IMR-90 (cell line): Measurements from ENCODE around the gene TMEM9. TPM values are rescaled to one million over a fixed set of nuclear protein-coding genes. Genes with fewer than 3 reads are reported as not detected.
A peak's percentile ranks its signal among the peaks of the same experiment; 100 is the strongest.

Experiments
- ATAC-seq: fragments of 200-7000 bp; cut with Tn5 transposase; 2 replicates; pipeline ENCODE4 v1.9.1; 2020; ENCODE audit warnings: low read depth, mild to moderate bottlenecking, moderate library complexity
- BruUV-seq: library from RNA; stranded (reverse); fragments of 400-500 nt; replicated peaks from 2 replicates; lab custom pipeline; 2021; lab: Mats Ljungman, UMichigan
- CTCF ChIA-PET: fragments of 300-600 bp; formaldehyde crosslinking; extraction: SDS; loops from one replicate; lab custom pipeline; 2021; ENCODE audit warnings: antibody characterized with exemption; lab: Yijun Ruan, JAX
- POLR2A ChIA-PET: fragments of 300-600 bp; sonication (Branson Sonifier 250); formaldehyde crosslinking; loops from one replicate; lab custom pipeline; 2022; ENCODE audit warnings: antibody characterized with exemption; ENCODE audit not compliant: unreplicated experiment; lab: Charles Lee
- DNase-seq: peaks from one replicate; pipeline ENCODE4 v3.0.0; 2013
- H2AFZ ChIP-seq: replicated peaks from 2 replicates; pipeline ENCODE3; 2013; ENCODE audit warnings: low read length, mild to moderate bottlenecking; ENCODE audit not compliant: poor library complexity
- H2AK5ac ChIP-seq: 2 replicates; pipeline ENCODE4 v1.6.1; 2013; ENCODE audit warnings: low read depth, low read length, inconsistent platforms
- H2AK9ac ChIP-seq: replicated peaks from 2 replicates; pipeline ENCODE3; 2013; ENCODE audit warnings: mild to moderate bottlenecking, low read depth, low read length, moderate library complexity; ENCODE audit not compliant: poor library complexity
- H2BK120ac ChIP-seq: 2 replicates; pipeline ENCODE4 v1.6.1; 2013; ENCODE audit warnings: low read depth, low read length, inconsistent platforms
- H2BK15ac ChIP-seq: 3 replicates; pipeline ENCODE4 v1.6.1; 2013; ENCODE audit warnings: low read depth, low read length, inconsistent platforms
- H2BK20ac ChIP-seq: 2 replicates; pipeline ENCODE4 v1.6.1; 2013; ENCODE audit warnings: low read depth, mild to moderate bottlenecking, inconsistent platforms, low read length, moderate library complexity
- H2BK5ac ChIP-seq: 2 replicates; pipeline ENCODE4 v1.6.1; 2013; ENCODE audit warnings: mild to moderate bottlenecking, low read depth, low read length, inconsistent platforms; ENCODE audit not compliant: poor library complexity, severe bottlenecking
- H3K14ac ChIP-seq: replicated peaks from 2 replicates; pipeline ENCODE4 v1.6.1; 2013; ENCODE audit warnings: low read depth, low read length, inconsistent platforms
- H3K18ac ChIP-seq: 2 replicates; pipeline ENCODE4 v1.6.1; 2013; ENCODE audit warnings: low read depth, low read length, control low read depth
- H3K23ac ChIP-seq: 2 replicates; pipeline ENCODE4 v1.6.1; 2013; ENCODE audit warnings: low read depth, low read length, inconsistent platforms
- H3K27ac ChIP-seq: 2 replicates; pipeline ENCODE4 v1.5.1; 2013; ENCODE audit warnings: mild to moderate bottlenecking, control low read depth, low read length; ENCODE audit not compliant: insufficient read depth
- H3K27me3 ChIP-seq: 2 replicates; pipeline ENCODE4 v1.6.1; 2013; ENCODE audit warnings: low read length; ENCODE audit not compliant: control insufficient read depth, insufficient read depth
- H3K36me3 ChIP-seq: 2 replicates; pipeline ENCODE4 v1.6.1; 2013; ENCODE audit warnings: low read length, mixed read lengths; ENCODE audit not compliant: control insufficient read depth, insufficient read depth
- H3K4ac ChIP-seq: 2 replicates; pipeline ENCODE4 v1.6.1; 2013; ENCODE audit warnings: low read depth, low read length, inconsistent platforms
- H3K4me1 ChIP-seq: 2 replicates; pipeline ENCODE4 v1.6.1; 2013; ENCODE audit warnings: low read length, mixed read lengths; ENCODE audit not compliant: control insufficient read depth, insufficient read depth
- H3K4me2 ChIP-seq: 2 replicates; pipeline ENCODE4 v1.6.1; 2013; ENCODE audit warnings: low read depth, mild to moderate bottlenecking, control low read depth, low read length, moderate library complexity
- H3K4me3 ChIP-seq: 2 replicates; pipeline ENCODE4 v1.5.1; 2013; ENCODE audit warnings: low read depth, mild to moderate bottlenecking, control low read depth, low read length, moderate library complexity; ENCODE audit not compliant: insufficient read depth
- H3K56ac ChIP-seq: 2 replicates; pipeline ENCODE4 v1.6.1; 2013; ENCODE audit warnings: low read length, inconsistent platforms; ENCODE audit not compliant: insufficient read depth; ENCODE audit errors: extremely low read depth
- H3K79me1 ChIP-seq, 2 experiments: 2 replicates each; pipeline ENCODE4 v1.6.1; 2013; ENCODE audit warnings: low read length in 2 of 2, inconsistent platforms in 1 of 2, low read depth in 1 of 2
- H3K9ac ChIP-seq: 2 replicates; pipeline ENCODE4 v1.6.1; 2013; ENCODE audit warnings: low read depth, low read length, control low read depth
- H3K9me1 ChIP-seq: 2 replicates; pipeline ENCODE4 v1.6.1; 2013; ENCODE audit warnings: low read length, inconsistent platforms; ENCODE audit not compliant: insufficient read depth
- H3K9me3 ChIP-seq: 2 replicates; pipeline ENCODE4 v1.6.1; 2013; ENCODE audit warnings: low read length; ENCODE audit not compliant: control insufficient read depth, insufficient read depth
- H4K20me1 ChIP-seq: 2 replicates; pipeline ENCODE4 v1.6.1; 2013; ENCODE audit warnings: low read length, inconsistent platforms; ENCODE audit not compliant: insufficient read depth
- H4K5ac ChIP-seq: 2 replicates; pipeline ENCODE4 v1.6.1; 2013; ENCODE audit warnings: mild to moderate bottlenecking, low read depth, low read length, control low read depth
- H4K8ac ChIP-seq, 2 experiments: 2 replicates each; pipeline ENCODE4 v1.6.1; 2013; ENCODE audit warnings: low read depth in 2 of 2, low read length in 2 of 2, control low read depth in 1 of 2, inconsistent platforms in 1 of 2
- H4K91ac ChIP-seq: 2 replicates; pipeline ENCODE4 v1.6.1; 2013; ENCODE audit warnings: low read depth, low read length, inconsistent platforms; ENCODE audit not compliant: insufficient read depth
- BHLHE40 ChIP-seq: fragments of 150-350 bp; IDR thresholded peaks from 2 replicates; pipeline ENCODE4 v1.6.1; 2016; ENCODE audit warnings: mild to moderate bottlenecking, low read depth, low read length
- CEBPB ChIP-seq: IDR thresholded peaks from 2 replicates; pipeline ENCODE4 v1.6.1; 2012; ENCODE audit warnings: low read depth, low read length, improper control_type of control experiment
- CHD1 ChIP-seq: IDR thresholded peaks from 2 replicates; pipeline ENCODE4 v1.6.1; 2012; ENCODE audit warnings: low read depth, low read length, improper control_type of control experiment
- FOS ChIP-seq: fragments of 150-350 bp; IDR thresholded peaks from 2 replicates; pipeline ENCODE4 v1.6.1; 2016; ENCODE audit warnings: low read depth, low read length
- MAFK ChIP-seq: IDR thresholded peaks from 2 replicates; pipeline ENCODE4 v1.6.1; 2012; ENCODE audit warnings: low read depth, low read length, improper control_type of control experiment
- MAZ ChIP-seq: IDR thresholded peaks from 2 replicates; pipeline ENCODE4 v1.6.1; 2012; ENCODE audit warnings: low read depth, mild to moderate bottlenecking, low read length, improper control_type of control experiment, moderate library complexity, borderline replicate concordance
- MXI1 ChIP-seq: IDR thresholded peaks from 2 replicates; pipeline ENCODE4 v1.6.1; 2012; ENCODE audit warnings: low read depth, mild to moderate bottlenecking, low read length, moderate library complexity, borderline replicate concordance
- NFE2L2 ChIP-seq: fragments of 150-350 bp; IDR thresholded peaks from 2 replicates; pipeline ENCODE4 v1.6.1; 2016; ENCODE audit warnings: low read depth, mild to moderate bottlenecking, low read length
- POLR2A ChIP-seq: IDR thresholded peaks from 2 replicates; pipeline ENCODE4 v1.6.1; 2012; ENCODE audit warnings: mild to moderate bottlenecking, low read depth, low read length
- RAD21 ChIP-seq: IDR thresholded peaks from 2 replicates; pipeline ENCODE4 v1.6.1; 2012; ENCODE audit warnings: low read length, improper control_type of control experiment
- RCOR1 ChIP-seq: IDR thresholded peaks from 2 replicates; pipeline ENCODE4 v1.6.1; 2012; ENCODE audit warnings: mild to moderate bottlenecking, low read length, improper control_type of control experiment; ENCODE audit not compliant: insufficient replicate concordance
- RFX5 ChIP-seq: IDR thresholded peaks from 2 replicates; pipeline ENCODE4 v1.8.0; 2012; ENCODE audit warnings: low read depth, mild to moderate bottlenecking, low read length, moderate library complexity
- SMC3 ChIP-seq: fragments of 150-350 bp; IDR thresholded peaks from 2 replicates; pipeline ENCODE4 v1.6.1; 2016; ENCODE audit warnings: low read depth, mild to moderate bottlenecking, antibody characterized with exemption, low read length, moderate library complexity
- WGBS, 2 experiments: methylation state at CpG; one replicate each; pipeline versions ENCODE4 v1.1.5 to v1.1.7; 2013; ENCODE audit warnings: missing lambda C conversion rate in 2 of 2; ENCODE audit not compliant: insufficient read length in 1 of 2; ENCODE audit errors: extremely low coverage in 2 of 2; 5-methylcytosine and 5-hydroxymethylcytosine counted together
- dilution Hi-C: fragments of 300-500 bp; cut with HindIII; formaldehyde crosslinking; loops from one replicate; pipeline ENCODE4 v1.14.3; 2018; ENCODE audit warnings: low sequenced_read_pairs; ENCODE audit not compliant: unreplicated experiment
- in situ Hi-C: fragments of 300-500 bp; cut with MboI; formaldehyde crosslinking; loops from 3 replicates; pipeline ENCODE4 v1.14.3; 2019; ENCODE audit warnings: low sequenced_read_pairs, inconsistent platforms, mixed read lengths
- intact Hi-C: fragments of 100-400 bp; cut with micrococcal nuclease; formaldehyde crosslinking; loops from 2 replicates; pipeline ENCODE4 v1.10.0; 2022
- polyA plus RNA-seq, 3 experiments: library from polyadenylated mRNA; depleted of rRNA; stranded (reverse); fragments of >200 nt; gene quantifications; 2 replicates each; pipeline ENCODE4 v1.2.3, GENCODE V29; 2012; ENCODE audit warnings: low replicate concordance in 1 of 3
- total RNA-seq: library from RNA; depleted of rRNA; stranded (reverse); fragments of >200 nt; gene quantifications from 2 replicates; pipeline ENCODE4 v1.2.3, GENCODE V29; 2012
- TF ChIP-seq, protein P1 (sequence below): conservative IDR thresholded peaks from 2 replicates; pipeline ENCODE4 v1.5.1; 2012; ENCODE audit warnings: mild to moderate bottlenecking, low read depth, low read length, improper control_type of control experiment
- TF ChIP-seq, protein P2 (sequence below): fragments of 150-350 bp; IDR thresholded peaks from 2 replicates; pipeline ENCODE4 v1.6.1; 2016; ENCODE audit warnings: low read depth, mild to moderate bottlenecking, low read length, moderate library complexity, borderline replicate concordance
- TF ChIP-seq, protein P3 (sequence below): fragments of 150-350 bp; IDR thresholded peaks from 2 replicates; pipeline ENCODE4 v1.6.1; 2017; ENCODE audit warnings: mild to moderate bottlenecking, antibody characterized with exemption, low read length, low read depth

TMEM9 gene
- total and polyA plus RNA-seq, 2 of the 4 experiments (the other 2 are of a cell fraction): 76.7 to 107 TPM

- H4K91ac ChIP-seq: no peak overlapping the region
- H2BK5ac ChIP-seq: no peak overlapping the region
- no peak for DNase-seq
- H3K4me3 ChIP-seq: no peak overlapping the region
- peaks cover 5% of the 10 kb centered on the region for H3K4me1 ChIP-seq
- no peak overlapping the region for H3K56ac ChIP-seq
- BruUV-seq: no TSS peak
- no peak overlapping the region for H2AK9ac ChIP-seq
- TF ChIP-seq FOS (no peak), POLR2A (no peak), RFX5 (no peak), MAFK (no peak), RAD21 (no peak), SMC3 (no peak), NFE2L2 (no peak), BHLHE40 (no peak), MAZ (no peak), MXI1 (no peak), CEBPB (no peak), RCOR1 (no peak), CHD1 (no peak)
- TF ChIP-seq, protein P1, sequence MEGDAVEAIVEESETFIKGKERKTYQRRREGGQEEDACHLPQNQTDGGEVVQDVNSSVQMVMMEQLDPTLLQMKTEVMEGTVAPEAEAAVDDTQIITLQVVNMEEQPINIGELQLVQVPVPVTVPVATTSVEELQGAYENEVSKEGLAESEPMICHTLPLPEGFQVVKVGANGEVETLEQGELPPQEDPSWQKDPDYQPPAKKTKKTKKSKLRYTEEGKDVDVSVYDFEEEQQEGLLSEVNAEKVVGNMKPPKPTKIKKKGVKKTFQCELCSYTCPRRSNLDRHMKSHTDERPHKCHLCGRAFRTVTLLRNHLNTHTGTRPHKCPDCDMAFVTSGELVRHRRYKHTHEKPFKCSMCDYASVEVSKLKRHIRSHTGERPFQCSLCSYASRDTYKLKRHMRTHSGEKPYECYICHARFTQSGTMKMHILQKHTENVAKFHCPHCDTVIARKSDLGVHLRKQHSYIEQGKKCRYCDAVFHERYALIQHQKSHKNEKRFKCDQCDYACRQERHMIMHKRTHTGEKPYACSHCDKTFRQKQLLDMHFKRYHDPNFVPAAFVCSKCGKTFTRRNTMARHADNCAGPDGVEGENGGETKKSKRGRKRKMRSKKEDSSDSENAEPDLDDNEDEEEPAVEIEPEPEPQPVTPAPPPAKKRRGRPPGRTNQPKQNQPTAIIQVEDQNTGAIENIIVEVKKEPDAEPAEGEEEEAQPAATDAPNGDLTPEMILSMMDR: no peak
- TF ChIP-seq, protein P2, sequence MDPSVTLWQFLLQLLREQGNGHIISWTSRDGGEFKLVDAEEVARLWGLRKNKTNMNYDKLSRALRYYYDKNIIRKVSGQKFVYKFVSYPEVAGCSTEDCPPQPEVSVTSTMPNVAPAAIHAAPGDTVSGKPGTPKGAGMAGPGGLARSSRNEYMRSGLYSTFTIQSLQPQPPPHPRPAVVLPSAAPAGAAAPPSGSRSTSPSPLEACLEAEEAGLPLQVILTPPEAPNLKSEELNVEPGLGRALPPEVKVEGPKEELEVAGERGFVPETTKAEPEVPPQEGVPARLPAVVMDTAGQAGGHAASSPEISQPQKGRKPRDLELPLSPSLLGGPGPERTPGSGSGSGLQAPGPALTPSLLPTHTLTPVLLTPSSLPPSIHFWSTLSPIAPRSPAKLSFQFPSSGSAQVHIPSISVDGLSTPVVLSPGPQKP: no peak
- TF ChIP-seq, protein P3, sequence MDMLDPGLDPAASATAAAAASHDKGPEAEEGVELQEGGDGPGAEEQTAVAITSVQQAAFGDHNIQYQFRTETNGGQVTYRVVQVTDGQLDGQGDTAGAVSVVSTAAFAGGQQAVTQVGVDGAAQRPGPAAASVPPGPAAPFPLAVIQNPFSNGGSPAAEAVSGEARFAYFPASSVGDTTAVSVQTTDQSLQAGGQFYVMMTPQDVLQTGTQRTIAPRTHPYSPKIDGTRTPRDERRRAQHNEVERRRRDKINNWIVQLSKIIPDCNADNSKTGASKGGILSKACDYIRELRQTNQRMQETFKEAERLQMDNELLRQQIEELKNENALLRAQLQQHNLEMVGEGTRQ: no peak
- no peak overlapping the region for H3K18ac ChIP-seq
- H3K23ac ChIP-seq: no peak overlapping the region
- no peak overlapping the region for H3K14ac ChIP-seq
- CTCF ChIA-PET: no interaction called here
- H2BK120ac ChIP-seq: no peak overlapping the region
- ATAC-seq: no peak
- intact Hi-C loops (loop anchor here (2.0 to 10.0 kb wide), 2 partner anchors 37 to 101 kb away; no protein-coding TSS in a partner anchor), in situ Hi-C loops (no loop called here), dilution Hi-C loops (no loop called here)
- H3K9ac ChIP-seq: no peak overlapping the region
- WGBS, 2 experiments: no CpG with 5 or more reads among the region's 5 CpGs
- peaks cover 10% of the 10 kb centered on the region; the same call in 1 of the 2 replicates for H3K9me1 ChIP-seq
- H2BK15ac ChIP-seq: no peak overlapping the region
- no peak overlapping the region for H3K4ac ChIP-seq
- no peaks in the 10 kb centered on the region for H3K79me1 ChIP-seq
- H4K8ac ChIP-seq: no peak overlapping the region
- H3K36me3 ChIP-seq: no peaks in the 10 kb centered on the region
- no peaks in the 10 kb centered on the region for H3K9me3 ChIP-seq
- no peaks in the 10 kb centered on the region for H4K20me1 ChIP-seq
- no peak overlapping the region for H3K27ac ChIP-seq
- peaks cover 8% of the 10 kb centered on the region; the same call in 1 of the 2 replicates for H3K27me3 ChIP-seq
- no peak overlapping the region for H2BK20ac ChIP-seq
- no peak overlapping the region for H4K5ac ChIP-seq
- H3K4me2 ChIP-seq: no peak overlapping the region
- POLR2A ChIA-PET: no interaction called here
- H2AK5ac ChIP-seq: peak overlapping the region; percentile 27
- no peak overlapping the region for H2AFZ ChIP-seq
Measured at GRCh38 chr1:201185527-201186128, 31.4 kb upstream of the TMEM9 start.
